GM21423 (cell line): ENCODE measurements around the gene PFN3.

Experiments
- ATAC-seq: cut with Tn5 transposase; IDR thresholded peaks from one replicate; pipeline ENCODE4 v1.9.1; 2021; ENCODE audit warnings: mild to moderate bottlenecking, moderate library complexity; ENCODE audit not compliant: unreplicated experiment

The PFN3 gene

DNA sequence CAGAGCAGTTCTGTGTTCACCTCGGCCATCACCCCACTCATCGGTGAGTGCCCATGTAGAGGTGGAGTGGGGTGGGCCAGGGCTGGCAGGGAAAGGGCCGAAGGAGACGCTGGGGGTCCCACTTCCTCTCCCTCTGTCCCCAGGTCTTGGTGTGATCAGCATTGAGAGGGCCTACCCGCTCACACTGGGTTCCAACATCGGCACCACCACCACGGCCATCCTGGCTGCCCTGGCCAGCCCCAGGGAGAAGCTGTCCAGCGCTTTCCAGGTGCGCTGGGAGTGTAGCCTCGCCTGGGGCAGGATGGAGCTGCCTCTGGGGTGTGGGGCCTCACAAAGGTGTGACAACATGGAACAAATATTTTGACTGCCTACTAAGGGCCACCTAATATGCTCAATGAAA is 3.7 kb downstream of the PFN3 start:
- ATAC-seq = no peak

DNA sequence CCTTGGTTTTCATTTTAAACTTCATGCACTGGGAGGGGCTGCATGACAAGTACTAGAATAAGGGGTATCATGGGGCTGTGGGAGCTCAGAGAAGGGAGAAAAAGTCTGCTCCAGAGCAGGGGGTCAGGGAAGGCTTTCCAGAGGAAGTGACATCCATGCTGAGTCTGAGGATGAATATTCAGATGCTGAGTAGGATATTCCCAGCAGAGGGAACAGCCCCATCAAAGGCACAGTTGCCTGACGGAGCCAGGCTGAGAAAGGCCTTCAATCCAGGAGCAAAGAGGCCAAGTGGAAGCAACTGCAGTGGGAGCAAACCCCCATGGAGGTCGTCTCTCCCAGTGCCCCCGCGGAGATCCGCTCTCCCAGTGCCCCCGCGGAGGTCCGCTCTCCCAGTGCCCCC is 4.4 kb downstream of the PFN3 start:
- ATAC-seq = no peak

- ATAC-seq = no peak
These were observed 6.5 kb downstream of the PFN3 start for GRCh38 chr5:177393990-177394389.

DNA sequence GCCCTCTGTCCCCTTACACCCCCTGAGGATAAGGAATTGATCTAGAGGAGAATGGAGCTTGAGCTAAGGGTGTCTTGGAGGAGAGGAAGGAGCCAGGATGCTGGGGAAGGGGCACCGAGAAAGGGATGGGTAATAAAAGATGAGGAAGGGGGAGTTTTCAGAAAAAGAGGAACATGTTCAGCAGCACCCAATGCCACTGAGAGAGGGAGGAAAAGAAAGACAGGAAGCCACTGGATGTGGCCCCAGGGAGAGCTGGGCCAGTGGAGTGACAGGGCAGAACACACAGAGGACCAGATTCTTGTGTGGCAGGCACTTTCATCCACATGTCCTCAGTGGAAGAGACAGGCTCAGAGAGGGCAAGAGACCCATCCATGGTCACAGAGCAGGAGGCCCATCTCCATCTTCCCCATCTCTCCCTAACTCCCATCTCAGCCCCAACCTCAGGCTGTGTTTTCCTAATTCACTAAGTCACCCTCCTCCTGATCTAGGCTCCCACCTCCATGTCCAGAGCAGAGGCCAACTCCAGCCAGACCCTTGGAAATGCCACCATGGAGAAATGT is 7.2 kb downstream of the PFN3 start:
- ATAC-seq = no peak

GRCh38 chr5:177392765-177393164 is 7.7 kb downstream of the PFN3 start:
- no peak for ATAC-seq

DNA sequence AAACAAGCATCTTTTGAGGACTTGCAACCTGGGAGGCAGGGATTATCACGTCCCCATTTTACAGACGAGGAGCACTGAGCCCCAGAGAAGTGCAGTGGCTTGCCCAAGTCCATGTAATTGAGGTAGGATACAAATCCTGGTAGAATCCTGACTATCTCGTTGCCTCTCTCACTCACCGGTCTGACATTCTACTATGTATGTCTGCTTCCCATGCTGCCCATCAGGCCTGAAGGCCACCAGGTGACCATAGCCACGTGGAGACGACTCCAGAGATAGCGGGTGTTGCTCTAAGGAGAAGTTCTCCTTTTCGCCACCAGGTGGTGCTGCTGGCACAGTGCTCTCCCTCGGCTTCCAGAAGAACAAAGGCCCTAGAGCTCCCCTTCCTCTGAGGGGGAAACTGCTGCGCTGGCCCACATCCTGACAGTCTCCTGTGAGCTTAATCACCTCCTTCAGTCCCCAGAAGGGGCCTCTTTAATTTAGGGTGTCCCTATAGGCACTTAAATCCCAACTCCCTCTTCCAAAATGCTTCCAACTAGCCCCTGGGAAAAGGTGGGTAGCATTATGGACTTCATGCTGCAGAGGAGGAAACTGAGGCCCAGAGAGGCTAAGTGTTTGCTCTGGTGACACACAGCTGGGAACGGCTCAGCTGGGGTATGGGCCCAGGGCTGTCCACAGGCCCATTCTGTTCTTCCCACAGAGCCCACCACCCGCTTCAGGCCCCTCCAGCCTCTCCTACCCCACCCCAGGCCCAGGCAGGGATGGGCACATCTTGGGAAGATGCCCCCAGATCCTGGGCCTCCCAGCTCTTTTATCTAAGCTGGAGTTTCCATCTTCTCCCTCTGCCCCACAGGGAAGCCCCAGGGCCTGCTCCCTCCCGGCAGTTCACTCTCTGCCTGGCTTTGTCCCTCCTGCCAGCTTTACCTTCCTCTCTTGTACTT is 9.8 kb downstream of the PFN3 start:
- peak; percentile 63 for ATAC-seq

DNA sequence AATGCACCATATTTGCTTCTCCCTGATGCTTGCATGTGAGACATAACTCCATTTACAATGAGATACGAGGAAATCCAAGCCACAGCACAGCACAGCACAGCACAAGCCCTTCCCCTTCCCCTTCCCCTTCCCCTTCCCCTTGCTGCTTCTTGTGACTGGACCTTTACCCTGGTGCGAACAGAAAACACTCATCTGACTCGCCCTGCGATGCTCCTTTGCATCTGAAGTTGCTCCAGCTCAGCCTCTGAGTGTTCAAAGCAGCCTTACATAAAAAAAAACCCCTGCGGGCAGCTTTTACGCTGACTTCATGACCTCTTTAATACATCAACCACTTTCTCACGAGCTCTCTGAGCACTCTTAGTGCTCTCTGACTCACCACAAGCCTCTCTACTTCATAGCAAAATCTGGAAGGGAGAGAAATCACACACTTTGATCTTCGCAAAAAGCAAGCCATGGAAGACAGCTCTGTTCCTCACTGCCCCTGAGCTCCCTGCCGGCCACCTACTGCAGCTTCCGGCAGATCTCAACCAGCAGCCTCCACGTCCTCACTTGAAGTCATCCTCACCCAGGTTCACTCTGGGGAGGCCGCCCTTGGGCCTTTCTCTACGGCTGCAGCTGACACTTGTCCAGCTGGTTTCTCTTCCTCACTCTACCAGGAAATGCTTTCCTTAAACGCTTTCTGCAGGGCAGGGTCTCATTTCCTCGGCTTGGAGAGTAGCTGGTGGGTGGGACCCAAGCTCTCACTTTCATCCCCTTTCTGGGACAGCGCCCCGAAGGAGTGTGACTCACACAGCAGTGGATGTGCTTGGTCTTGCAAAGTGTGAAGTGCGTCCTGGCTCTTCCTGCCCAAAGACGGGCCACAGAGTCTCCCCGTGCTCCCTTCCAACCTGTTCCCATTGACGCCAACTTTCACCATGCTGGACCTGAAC is 11.0 kb downstream of the PFN3 start:
- no peak for ATAC-seq

DNA sequence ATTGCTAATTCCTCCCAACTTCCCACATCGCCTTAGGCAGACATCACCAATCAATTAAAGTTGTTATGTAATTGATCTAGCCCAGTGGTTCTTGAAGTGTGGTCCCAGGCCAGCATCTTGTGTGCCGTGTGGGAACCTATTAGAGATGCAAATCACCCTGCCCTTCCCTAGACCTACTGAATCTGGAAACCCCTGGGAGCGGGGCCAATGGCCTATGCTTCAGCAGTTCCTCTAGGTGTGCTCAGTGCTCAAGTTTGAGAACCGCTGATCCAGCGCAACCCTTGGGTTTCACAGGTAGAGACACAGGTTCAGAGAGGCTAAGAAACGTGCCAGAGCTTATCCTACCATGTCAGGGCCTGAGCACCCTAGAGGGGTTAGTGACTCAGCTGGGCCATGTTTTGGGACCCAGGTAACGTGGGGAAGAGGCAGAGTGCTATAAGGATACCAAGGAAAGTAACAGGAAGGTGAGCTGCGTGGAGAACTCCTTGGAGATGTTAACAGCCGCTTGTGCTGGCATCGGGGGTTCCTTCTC is 11.9 kb downstream of the PFN3 start:
- ATAC-seq = no peak

DNA sequence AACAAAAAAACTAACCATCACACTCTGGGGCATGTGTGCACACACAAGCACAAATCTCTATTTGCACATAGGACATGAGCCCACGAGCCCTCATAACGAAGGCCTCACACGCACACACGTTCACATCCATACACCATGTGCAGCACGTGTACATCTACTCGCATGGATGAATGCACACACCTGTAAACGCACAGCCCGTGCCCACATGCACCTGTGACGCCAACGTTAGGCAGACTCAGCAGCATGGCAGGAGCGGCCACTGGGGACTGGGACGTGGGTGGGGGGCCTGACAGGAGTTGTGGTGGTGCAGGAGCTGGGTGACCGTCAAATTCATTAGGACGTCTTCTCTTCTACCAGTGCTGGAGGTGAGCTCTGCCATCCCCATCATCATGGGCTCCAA is 13.1 kb downstream of the PFN3 start:
- no peak for ATAC-seq

DNA sequence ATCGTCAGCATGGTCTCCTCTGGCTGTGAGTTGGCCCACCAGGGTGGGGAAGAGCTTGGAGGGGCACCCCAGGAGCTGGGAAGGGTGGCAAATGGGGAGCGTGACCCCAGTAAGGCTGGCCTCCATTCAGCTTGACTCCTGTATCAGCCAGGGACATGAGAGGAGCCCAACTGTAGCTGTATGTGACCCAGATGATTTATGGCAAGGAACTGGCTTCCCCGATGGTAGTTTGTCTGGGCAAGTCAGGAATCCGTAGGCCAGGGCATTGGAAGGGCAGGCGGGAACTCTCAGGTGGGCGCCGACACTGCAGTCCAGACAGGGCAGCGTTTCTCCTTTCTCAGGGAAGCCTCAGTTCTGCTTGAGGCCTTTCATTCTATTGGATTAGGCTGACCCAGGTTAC is 13.9 kb downstream of the PFN3 start:
- no peak for ATAC-seq

- no peak for ATAC-seq
These were observed 14.7 kb downstream of the PFN3 start for GRCh38 chr5:177385720-177386119.

DNA sequence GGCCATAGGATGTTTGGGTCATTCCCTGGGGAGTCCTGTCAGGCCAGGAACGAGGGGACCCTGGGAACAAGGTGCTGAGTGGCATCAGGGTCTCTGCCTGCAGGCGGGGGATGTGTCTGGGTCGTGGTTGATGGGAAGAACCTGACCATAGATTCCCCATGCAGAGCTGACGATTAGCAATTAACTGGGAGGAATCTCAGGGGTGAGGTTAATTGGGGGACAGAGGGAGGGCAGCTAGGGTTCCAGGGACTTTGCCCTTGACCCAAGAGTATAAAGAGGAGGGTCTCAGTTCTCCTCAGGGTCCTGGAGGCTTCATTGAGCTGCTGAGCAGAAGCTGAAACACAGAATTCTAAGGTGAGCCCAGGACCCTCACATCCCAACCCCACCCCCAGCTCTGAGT is 16.3 kb downstream of the PFN3 start, which contains the start of gene SLC34A1:
TSS of gene SLC34A1 (plus strand) at position 301 of the 400 bp plus-strand sequence. CDS start 1,308 bp downstream, outside the sequence.
- ATAC-seq = no peak

- no peak for ATAC-seq
These were observed 17.3 kb downstream of the PFN3 start for GRCh38 chr5:177383181-177383580.

DNA sequence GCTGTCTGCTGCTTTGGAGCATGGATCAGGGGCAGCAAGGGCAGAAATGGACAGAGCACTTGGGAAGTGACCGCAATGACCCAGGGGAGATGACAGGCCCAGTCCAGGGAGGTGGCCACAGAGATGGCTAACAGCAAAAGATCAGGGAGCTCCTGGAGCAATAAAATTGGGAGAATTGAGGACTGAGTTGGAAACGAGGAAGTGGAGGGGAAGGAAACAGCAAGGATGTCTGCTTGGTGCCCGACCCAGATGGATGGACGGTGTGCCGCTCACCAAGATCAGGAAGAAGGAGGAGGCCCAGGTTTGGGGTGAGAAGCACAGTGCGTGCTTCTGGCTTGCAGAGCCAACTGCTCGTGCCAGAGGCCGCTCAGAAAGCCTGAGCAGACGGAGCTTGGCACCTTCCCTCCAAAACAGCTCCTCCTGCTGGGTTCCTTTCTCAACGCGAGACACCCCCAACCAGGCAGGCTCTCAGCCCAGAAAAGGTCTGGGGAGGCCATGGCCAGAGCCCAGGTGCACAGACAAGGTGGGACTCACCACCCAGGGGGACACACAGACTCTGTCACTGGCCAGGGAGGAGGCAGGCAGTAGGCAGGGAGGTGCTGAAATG is 17.9 kb downstream of the PFN3 start:
- ATAC-seq = no peak

DNA sequence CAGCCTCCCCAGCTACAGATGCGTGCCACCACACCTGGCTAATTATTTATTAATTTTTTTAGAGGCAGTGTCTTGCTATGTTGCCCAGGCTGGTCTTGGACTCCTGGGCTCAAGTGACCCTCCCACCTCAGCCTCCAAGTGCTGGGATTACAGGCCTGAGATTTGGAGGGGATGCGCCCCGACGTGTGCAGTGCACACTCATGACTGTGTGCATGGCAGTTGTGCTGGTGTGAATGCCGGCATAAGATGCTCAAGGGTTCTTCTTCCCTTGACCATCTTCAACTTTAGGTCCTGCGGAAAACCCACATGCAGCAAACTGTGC is 19.7 kb downstream of the PFN3 start:
- no peak for ATAC-seq

DNA sequence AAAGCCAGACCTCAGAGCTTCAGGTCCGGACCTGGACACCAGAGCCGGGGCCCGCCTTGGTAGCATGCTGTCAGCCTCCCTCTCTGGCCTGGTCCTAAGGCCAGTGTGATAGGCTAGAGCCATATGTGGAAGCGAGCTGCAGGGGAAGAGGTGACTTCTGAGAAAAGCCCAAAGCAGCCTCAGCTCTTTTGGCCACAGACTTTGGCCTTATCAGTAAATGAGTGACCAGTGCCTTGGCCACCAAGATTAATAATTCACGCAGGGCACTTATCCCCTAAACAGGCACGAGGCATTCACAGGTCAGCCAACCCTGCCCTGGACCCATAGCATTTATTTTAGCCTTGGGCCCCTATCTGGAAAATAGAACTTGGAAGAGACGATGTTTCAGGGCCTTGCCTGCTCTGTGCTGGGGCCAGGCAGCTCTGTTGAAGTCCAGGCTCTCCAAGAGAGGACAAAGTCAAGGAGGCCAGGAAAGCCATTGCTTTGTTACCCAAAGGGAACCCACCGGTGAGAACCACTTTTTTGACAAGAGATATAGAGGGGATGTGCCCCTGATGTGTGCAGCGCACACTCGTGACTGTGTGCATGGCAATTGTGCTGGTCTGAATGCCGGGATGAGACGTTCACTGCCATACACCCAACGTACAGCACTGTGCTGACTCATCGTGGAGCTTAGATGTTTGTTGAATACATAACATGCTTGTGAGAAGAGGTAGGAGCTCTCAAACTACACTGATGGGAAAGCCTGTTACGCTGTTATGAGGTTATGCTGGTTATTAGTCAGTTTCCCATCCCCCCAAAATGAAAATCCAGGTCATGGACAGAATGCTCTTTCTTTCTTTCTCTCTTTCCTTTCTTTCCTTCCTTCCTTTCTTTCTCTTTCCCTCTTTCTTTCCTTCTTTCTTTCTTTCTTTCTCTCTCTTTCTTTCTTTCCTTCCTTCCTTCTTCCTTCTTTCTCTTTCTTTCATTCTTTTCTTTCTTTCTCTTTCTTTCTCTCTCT is 21.3 kb downstream of the PFN3 start:
- ATAC-seq = peak; percentile 57

- no peak for ATAC-seq
These were observed 22.3 kb downstream of the PFN3 start for GRCh38 chr5:177377851-177378776.

DNA sequence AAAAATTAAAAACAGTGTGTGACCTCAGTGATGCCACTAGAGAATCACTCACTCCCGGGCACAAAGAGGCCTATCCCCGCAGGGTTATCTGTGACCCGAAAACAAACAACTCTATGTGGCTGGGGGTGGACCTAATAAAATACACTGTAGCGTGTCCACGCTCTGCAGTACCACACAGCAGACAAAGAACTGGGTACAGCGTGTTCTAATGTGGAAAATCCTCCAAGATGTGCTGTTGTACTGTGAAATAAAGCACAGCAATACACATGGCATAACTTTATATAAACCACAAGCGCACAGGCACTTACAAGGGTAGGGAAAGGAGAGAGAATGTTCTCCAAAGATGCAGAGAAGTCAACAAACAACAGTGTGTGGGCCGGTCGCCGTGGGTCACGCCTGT is 24.4 kb downstream of the PFN3 start:
- ATAC-seq = no peak
